Activated CD4-positive, alpha-beta T cell treated with anti-CD3 and anti-CD28 coated beads, Interleukin-2, amount 10 ng/mL, durations not matched to agents 24 days and 14 days (primary cell): ENCODE results near the gene PRR23A. TPM values are rescaled to one million over a fixed set of nuclear protein-coding genes. Genes with fewer than 3 reads are reported as not detected.

Experiments
- DNase-seq: peaks from one replicate; pipeline ENCODE4 v3.0.0; 2022
- H3K27ac Mint-ChIP-seq: one replicate; pipeline ENCODE4 v1.8.0; 2022; ENCODE audit warnings: mild to moderate bottlenecking, mixed read lengths
- H3K27me3 Mint-ChIP-seq: one replicate; pipeline ENCODE4 v1.8.0; 2022; ENCODE audit warnings: mixed read lengths
- H3K36me3 Mint-ChIP-seq: one replicate; pipeline ENCODE4 v1.8.0; 2022; ENCODE audit warnings: low read depth, mild to moderate bottlenecking, mixed read lengths
- H3K4me1 Mint-ChIP-seq: one replicate; pipeline ENCODE4 v1.8.0; 2021; ENCODE audit warnings: mixed read lengths
- H3K4me3 Mint-ChIP-seq: one replicate; pipeline ENCODE4 v1.8.0; 2022; ENCODE audit warnings: mild to moderate bottlenecking, moderate library complexity, mixed read lengths
- H3K9me3 Mint-ChIP-seq: one replicate; pipeline ENCODE4 v1.8.0; 2021; ENCODE audit warnings: mixed read lengths
- intact Hi-C: fragments of 100-400 bp; cut with micrococcal nuclease; formaldehyde crosslinking; loops from one replicate; pipeline ENCODE4 v1.15.1; 2023
- total RNA-seq: library from RNA; stranded (reverse); gene quantifications from 2 replicates; pipeline ENCODE4 v1.2.3, GENCODE V29; 2022

Gene PRR23A
- total RNA-seq, 1 donor from 2014 or later: not detected

GRCh38 chr3:139005356-139005993, 593 bp downstream of the PRR23A start:
- Mint-ChIP-seq H3K4me3 (no peak overlapping the region), H3K27me3 (no peaks in the 10 kb centered on the region), H3K27ac (no peak overlapping the region), H3K9me3 (peaks cover 17% of the 10 kb centered on the region), H3K4me1 (no peaks in the 10 kb centered on the region), H3K36me3 (no peaks in the 10 kb centered on the region)
- no peak for DNase-seq
- intact Hi-C loops: no loop called here

- Mint-ChIP-seq H3K4me3 (no peak overlapping the region), H3K9me3 (peaks cover under 1% of the 10 kb centered on the region), H3K27ac (no peak overlapping the region), H3K4me1 (no peaks in the 10 kb centered on the region), H3K27me3 (peaks cover 14% of the 10 kb centered on the region), H3K36me3 (no peaks in the 10 kb centered on the region)
- intact Hi-C loops: no loop called here
- no peak for DNase-seq
Observed at GRCh38 chr3:138995706-138996105, 10.4 kb downstream of the PRR23A start.

DNA sequence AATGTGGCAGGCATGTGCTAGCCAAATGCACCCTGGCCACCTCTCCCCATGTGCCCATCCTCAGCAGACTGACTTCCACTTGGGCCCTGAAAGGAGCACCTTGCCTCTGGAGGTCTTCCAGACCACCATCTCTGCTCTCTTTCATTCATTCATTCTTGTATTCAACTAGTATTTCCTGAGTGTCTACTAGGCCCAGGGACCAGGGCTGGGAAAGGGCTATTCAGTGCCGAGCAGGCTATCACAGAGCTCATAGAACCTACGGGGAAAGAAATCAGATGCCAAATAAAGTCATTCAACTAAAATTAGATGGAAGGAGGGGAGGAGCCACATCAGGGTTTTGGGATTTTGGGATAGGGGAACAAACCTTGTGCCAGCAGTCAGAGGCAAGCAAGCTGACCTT, 18.9 kb downstream of the PRR23A start:
- DNase-seq: no peak
- Mint-ChIP-seq H3K27me3 (no peaks in the 10 kb centered on the region), H3K4me1 (no peaks in the 10 kb centered on the region), H3K4me3 (no peak overlapping the region), H3K9me3 (no peaks in the 10 kb centered on the region), H3K36me3 (no peaks in the 10 kb centered on the region), H3K27ac (no peak overlapping the region)
- intact Hi-C loops: no loop called here

GRCh38 chr3:138985932-138986331, 20.1 kb downstream of the PRR23A start:
- Mint-ChIP-seq H3K27ac (no peak overlapping the region), H3K36me3 (no peaks in the 10 kb centered on the region), H3K4me1 (no peaks in the 10 kb centered on the region), H3K27me3 (no peaks in the 10 kb centered on the region), H3K4me3 (no peak overlapping the region), H3K9me3 (no peaks in the 10 kb centered on the region)
- intact Hi-C loops: no loop called here
- no peak for DNase-seq

GRCh38 chr3:138984816-138985215, 21.3 kb downstream of the PRR23A start:
- Mint-ChIP-seq H3K4me3 (no peak overlapping the region), H3K27ac (no peak overlapping the region)
- intact Hi-C loops: no loop called here

GRCh38 chr3:138976047-138976446, 30.0 kb downstream of the PRR23A start:
- Mint-ChIP-seq H3K36me3 (no peaks in the 10 kb centered on the region), H3K9me3 (no peaks in the 10 kb centered on the region), H3K27ac (no peak overlapping the region), H3K4me3 (no peak overlapping the region), H3K4me1 (no peaks in the 10 kb centered on the region), H3K27me3 (peaks cover 2% of the 10 kb centered on the region)
- no peak for DNase-seq
- intact Hi-C loops: no loop called here

More at GRCh38 chr3:138984816-138985215, 21.3 kb downstream of the PRR23A start:
- Mint-ChIP-seq H3K9me3 (no peaks in the 10 kb centered on the region), H3K36me3 (no peaks in the 10 kb centered on the region), H3K27me3 (no peaks in the 10 kb centered on the region), H3K4me1 (no peaks in the 10 kb centered on the region)
- no peak for DNase-seq

DNA sequence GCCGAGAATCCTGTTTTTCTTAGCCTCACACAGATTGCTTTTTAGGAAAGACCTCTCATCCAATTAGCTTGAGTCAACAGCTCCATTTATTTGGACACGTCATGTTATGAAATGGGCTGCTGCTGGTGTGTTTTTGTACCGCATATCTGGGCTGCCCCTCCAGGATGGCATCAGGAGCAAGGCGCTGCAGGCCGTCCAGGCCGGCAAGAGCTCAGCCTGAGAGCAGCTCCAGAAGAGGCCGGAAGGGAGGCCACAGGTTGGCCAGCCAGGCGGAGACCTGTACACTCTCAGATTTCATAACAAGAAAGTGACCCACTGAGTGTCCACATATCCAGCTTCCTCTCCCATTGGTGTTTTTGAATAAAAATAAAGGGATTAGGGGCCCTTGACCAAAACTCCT, 30.7 kb downstream of the PRR23A start:
- no peaks in the 10 kb centered on the region for H3K9me3 Mint-ChIP-seq
- H3K4me1 Mint-ChIP-seq: no peaks in the 10 kb centered on the region
- H3K27ac Mint-ChIP-seq: no peak overlapping the region
- intact Hi-C loops: no loop called here
- no peak for DNase-seq
- H3K4me3 Mint-ChIP-seq: no peak overlapping the region
- peaks cover 2% of the 10 kb centered on the region for H3K27me3 Mint-ChIP-seq
- H3K36me3 Mint-ChIP-seq: no peaks in the 10 kb centered on the region

GRCh38 chr3:138974462-138974861, 31.6 kb downstream of the PRR23A start:
- H3K27me3 Mint-ChIP-seq: peaks cover 2% of the 10 kb centered on the region
- intact Hi-C loops: no loop called here
- no peaks in the 10 kb centered on the region for H3K9me3 Mint-ChIP-seq
- H3K4me1 Mint-ChIP-seq: no peaks in the 10 kb centered on the region
- H3K36me3 Mint-ChIP-seq: no peaks in the 10 kb centered on the region
- H3K4me3 Mint-ChIP-seq: no peak overlapping the region
- DNase-seq: no peak
- H3K27ac Mint-ChIP-seq: no peak overlapping the region

GRCh38 chr3:138972941-138973340, 33.1 kb downstream of the PRR23A start:
- DNase-seq: no peak
- Mint-ChIP-seq H3K36me3 (no peaks in the 10 kb centered on the region), H3K4me3 (no peak overlapping the region), H3K27me3 (peaks cover 5% of the 10 kb centered on the region), H3K27ac (no peak overlapping the region), H3K4me1 (no peaks in the 10 kb centered on the region), H3K9me3 (no peaks in the 10 kb centered on the region)
- intact Hi-C loops: no loop called here

DNA sequence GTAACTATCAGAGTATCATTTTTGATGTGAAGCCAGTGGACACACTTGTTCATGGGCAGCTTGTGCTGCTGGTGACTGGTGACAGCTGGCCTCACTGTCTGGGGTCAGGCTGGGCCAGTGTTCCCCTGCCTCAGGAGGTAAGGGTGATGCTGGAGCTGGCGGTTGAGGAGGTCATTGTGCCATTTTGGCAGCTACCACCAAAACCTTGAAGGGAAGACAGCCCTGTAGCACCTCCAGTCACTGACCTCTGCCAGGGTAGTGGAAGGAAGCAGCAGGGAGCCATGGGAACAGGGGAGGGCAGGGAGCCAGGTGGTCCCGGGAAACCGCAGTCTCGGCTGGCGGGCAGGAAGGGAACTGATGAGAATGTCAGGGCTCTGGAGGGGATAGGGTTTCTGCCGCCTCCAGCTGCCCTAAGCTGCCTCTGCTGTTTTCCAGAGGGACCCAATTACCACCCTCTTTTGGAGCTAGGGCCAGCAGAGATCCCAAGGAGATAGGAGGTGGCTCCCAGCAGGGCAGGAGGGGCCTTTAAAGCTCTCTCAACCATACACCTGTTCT, 34.2 kb downstream of the PRR23A start:
- intact Hi-C loops: no loop called here
- Mint-ChIP-seq H3K27ac (no peak overlapping the region), H3K36me3 (no peaks in the 10 kb centered on the region), H3K9me3 (no peaks in the 10 kb centered on the region), H3K27me3 (peaks cover 5% of the 10 kb centered on the region), H3K4me1 (no peaks in the 10 kb centered on the region), H3K4me3 (no peak overlapping the region)
- DNase-seq: no peak

DNA sequence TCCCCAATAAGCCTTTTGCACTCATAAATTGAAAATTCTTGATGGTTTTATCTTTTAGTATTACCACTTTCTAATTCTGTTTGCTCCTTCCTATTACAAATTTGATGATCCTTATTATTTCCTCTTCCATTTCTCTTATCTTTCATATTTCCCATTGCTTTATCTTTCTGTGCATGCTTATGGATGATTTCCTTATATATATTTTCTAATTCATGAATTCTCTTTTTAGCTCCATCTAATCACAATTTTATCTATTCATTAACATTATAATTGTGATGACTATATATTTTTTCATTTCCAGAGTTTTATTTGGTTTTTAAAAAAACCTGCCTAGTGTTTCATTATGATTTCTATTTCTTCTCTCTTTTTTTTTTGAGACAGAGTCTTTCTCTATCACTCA, 41.1 kb downstream of the PRR23A start:
- no peak for DNase-seq
- Mint-ChIP-seq H3K36me3 (no peaks in the 10 kb centered on the region), H3K27me3 (peaks cover 23% of the 10 kb centered on the region), H3K9me3 (peaks cover 3% of the 10 kb centered on the region), H3K27ac (no peak overlapping the region), H3K4me1 (peaks cover 9% of the 10 kb centered on the region), H3K4me3 (no peak overlapping the region)
- intact Hi-C loops: no loop called here

DNA sequence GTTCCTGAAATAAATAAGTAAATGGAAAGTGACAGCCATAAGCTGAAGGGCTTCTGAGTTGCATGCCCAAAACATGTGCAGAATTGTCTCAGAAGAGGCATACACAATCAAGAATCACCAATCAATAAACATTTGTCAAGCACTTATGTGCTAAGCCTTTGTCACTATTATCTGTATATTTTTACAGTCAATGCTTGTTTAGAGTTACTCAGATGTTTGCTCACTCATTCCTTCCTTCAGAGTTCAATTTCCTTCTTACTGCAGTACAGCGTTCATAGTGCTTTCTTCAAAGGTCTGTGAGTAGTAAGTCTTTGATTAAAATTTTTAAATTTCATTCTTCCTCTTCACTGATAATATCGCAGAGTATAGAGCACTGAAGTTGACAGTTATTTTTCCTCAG, 41.8 kb downstream of the PRR23A start:
- H3K27ac Mint-ChIP-seq: no peak overlapping the region
- peaks cover 28% of the 10 kb centered on the region for H3K27me3 Mint-ChIP-seq
- H3K9me3 Mint-ChIP-seq: peaks cover 3% of the 10 kb centered on the region
- intact Hi-C loops: no loop called here
- no peak for DNase-seq
- H3K4me3 Mint-ChIP-seq: no peak overlapping the region
- H3K4me1 Mint-ChIP-seq: peaks cover 9% of the 10 kb centered on the region
- H3K36me3 Mint-ChIP-seq: no peaks in the 10 kb centered on the region

GRCh38 chr3:138962854-138963560, 43.1 kb downstream of the PRR23A start:
- no peak for DNase-seq
- Mint-ChIP-seq H3K4me3 (no peak overlapping the region), H3K36me3 (no peaks in the 10 kb centered on the region), H3K27ac (no peak overlapping the region), H3K27me3 (peaks cover 36% of the 10 kb centered on the region), H3K4me1 (peaks cover 9% of the 10 kb centered on the region), H3K9me3 (peaks cover 3% of the 10 kb centered on the region)
- intact Hi-C loops: no loop called here

DNA sequence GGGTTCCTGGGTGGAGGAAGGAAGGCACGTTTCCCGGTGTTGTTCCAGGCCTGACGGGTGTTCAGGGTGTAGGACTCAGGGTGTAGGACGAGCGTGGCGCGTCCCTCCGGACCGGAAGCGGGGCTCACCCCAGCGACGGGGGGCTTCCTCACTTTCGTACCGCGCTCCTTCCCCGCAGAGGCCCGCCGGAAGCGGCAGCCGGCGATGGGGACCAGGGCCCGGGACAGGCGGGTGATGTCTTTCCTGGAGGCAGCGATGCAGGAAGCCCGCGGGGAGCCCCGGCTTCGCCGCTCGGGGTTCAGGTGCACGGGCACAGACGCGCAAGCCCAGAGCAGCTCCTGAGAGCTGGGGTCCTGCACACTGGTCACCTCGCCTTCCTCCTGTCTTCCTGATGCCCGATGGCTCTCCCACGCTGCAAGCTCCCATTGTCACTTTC, 45.6 kb downstream of the PRR23A start:
- intact Hi-C loops: no loop called here
- Mint-ChIP-seq H3K4me1 (peaks cover 9% of the 10 kb centered on the region), H3K27me3 (peaks cover 46% of the 10 kb centered on the region)

More for the DNA sequence above, 45.6 kb downstream of the PRR23A start:
- Mint-ChIP-seq H3K4me3 (peak overlapping the region; percentile 42), H3K9me3 (peaks cover 3% of the 10 kb centered on the region), H3K36me3 (no peaks in the 10 kb centered on the region), H3K27ac (no peak overlapping the region)
- DNase-seq: no peak
